ENCODE results near the gene CHCHD6. TPM values are rescaled to one million over a fixed set of nuclear protein-coding genes. Genes with fewer than 3 reads are reported as not detected.

The CHCHD6 gene
- total and polyA plus RNA-seq, 2 donors (not counting 3 experiments of a cell fraction or from before 2014, with no cell fraction given) = 8.4 to 10.1 TPM

GRCh38 chr3:126663257-126663656 lies 40.8 kb upstream of the CHCHD6 start:
- Histone ChIP-seq H3K79me2 (ENCODE audit: control insufficient read depth, insufficient read depth, low read length) (no peaks in the 10 kb centered on the region), H2AFZ (ENCODE audit: low read depth, low read length) (no peak overlapping the region), H3K27me3 (ENCODE audit: control insufficient read depth in 2 of 2, insufficient read depth in 2 of 2, low read length in 2 of 2) (peaks cover 9 to 15% of the 10 kb centered on the region in 2 experiments), H3K9me1 (replicated peaks; ENCODE audit: control insufficient read depth, extremely low read depth, insufficient read depth, low read length) (no peaks in the 10 kb centered on the region), H3K9ac (replicated peaks; ENCODE audit: extremely low read depth, insufficient read depth, low read length) (no peak overlapping the region), H3K4me2 (ENCODE audit: insufficient read depth, low read length) (no peak overlapping the region), H3K9me3 (replicated peaks; ENCODE audit: control insufficient read depth, insufficient read depth, low read length) (no peaks in the 10 kb centered on the region), H3K36me3 (ENCODE audit: control insufficient read depth in 2 of 2, extremely low read depth in 1 of 2, insufficient read depth in 2 of 2, low read length in 2 of 2) (no peaks in the 10 kb centered on the region), H3K4me3 (replicated peaks in 1 of 3; ENCODE audit: insufficient read depth in 1 of 3, low read depth in 1 of 3, low read length in 3 of 3) (no peak overlapping the region), H3K27ac (ENCODE audit: insufficient read depth, low read depth, low read length) (no peak overlapping the region), H4K20me1 (replicated peaks; ENCODE audit: control insufficient read depth, extremely low read depth, insufficient read depth, low read length) (no peaks in the 10 kb centered on the region), H3K4me1 (ENCODE audit: control insufficient read depth, extremely low read depth, insufficient read depth, low read length) (no peaks in the 10 kb centered on the region)
- FAIRE-seq (no peak), DNase-seq (ENCODE audit: low read depth, low spot score) (no peak)
- CTCF ChIA-PET = no interaction called here
- dilution Hi-C loops (cut with MboI; ENCODE audit: extremely low pct_ligation_motif_present, low sequenced_read_pairs) = no loop called here
- intact Hi-C loops (cut with micrococcal nuclease) = no loop called here
- POLR2A ChIA-PET = no interaction called here
- TF ChIP-seq POLR2AphosphoS5 (IDR thresholded peaks at IDR 0.05; ENCODE audit: insufficient read depth, low read depth, low read length) (no peak), MAX (IDR thresholded peaks at IDR 0.05; ENCODE audit: insufficient read depth, insufficient read length) (no peak), JUN (IDR thresholded peaks at IDR 0.05; ENCODE audit: borderline replicate concordance, insufficient read depth, insufficient read length, low read depth) (no peak), EZH2 (IDR thresholded peaks at IDR 0.05; ENCODE audit: borderline replicate concordance, low read depth, low read length, severe bottlenecking) (no peak), FOS (IDR thresholded peaks at IDR 0.05; ENCODE audit: borderline replicate concordance, insufficient read depth, low read length) (no peak), GATA2 (IDR thresholded peaks at IDR 0.05; ENCODE audit: insufficient read depth, insufficient read length, low read depth, low read length) (no peak), MYC (IDR thresholded peaks at IDR 0.05; ENCODE audit: low read depth, low read length) (no peak), POLR2A (IDR thresholded peaks at IDR 0.05; ENCODE audit: low read depth, low read length) (no peak)
- BruUV-seq (replicated peaks) = no TSS peak

DNA sequence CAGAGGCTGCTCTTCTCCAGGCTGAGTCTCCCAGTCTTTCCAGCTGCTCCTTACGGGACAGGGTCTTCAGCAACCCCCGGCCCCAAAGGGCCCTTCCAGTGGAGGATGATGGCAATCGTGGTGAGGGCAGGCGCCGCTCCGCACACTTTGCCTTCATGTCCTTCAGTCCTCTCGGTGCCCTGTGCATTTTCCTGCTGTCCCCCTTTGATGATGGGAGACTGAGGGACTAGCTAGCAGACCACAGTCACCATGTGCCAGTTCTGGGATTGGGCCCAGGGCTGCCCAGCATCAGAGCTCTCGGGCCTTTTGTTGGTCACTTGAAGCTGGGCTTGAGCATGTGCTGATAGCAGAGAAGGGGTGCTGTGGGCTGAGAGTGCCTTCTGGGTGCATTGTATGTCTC lies 40.3 kb upstream of the CHCHD6 start:
- CTCF ChIA-PET = no interaction called here
- Histone ChIP-seq H3K79me2 (ENCODE audit: control insufficient read depth, insufficient read depth, low read length) (no peaks in the 10 kb centered on the region), H3K36me3 (ENCODE audit: control insufficient read depth in 2 of 2, extremely low read depth in 1 of 2, insufficient read depth in 2 of 2, low read length in 2 of 2) (no peaks in the 10 kb centered on the region), H3K9me1 (replicated peaks; ENCODE audit: control insufficient read depth, extremely low read depth, insufficient read depth, low read length) (no peaks in the 10 kb centered on the region), H3K4me2 (ENCODE audit: insufficient read depth, low read length) (no peak overlapping the region), H3K27ac (ENCODE audit: insufficient read depth, low read depth, low read length) (no peak overlapping the region), H3K4me1 (ENCODE audit: control insufficient read depth, extremely low read depth, insufficient read depth, low read length) (no peaks in the 10 kb centered on the region), H4K20me1 (replicated peaks; ENCODE audit: control insufficient read depth, extremely low read depth, insufficient read depth, low read length) (no peaks in the 10 kb centered on the region), H3K9ac (replicated peaks; ENCODE audit: extremely low read depth, insufficient read depth, low read length) (no peak overlapping the region), H3K9me3 (replicated peaks; ENCODE audit: control insufficient read depth, insufficient read depth, low read length) (no peaks in the 10 kb centered on the region), H2AFZ (ENCODE audit: low read depth, low read length) (no peak overlapping the region), H3K4me3 (replicated peaks in 1 of 3; ENCODE audit: insufficient read depth in 1 of 3, low read depth in 1 of 3, low read length in 3 of 3) (no peak overlapping the region), H3K27me3 (ENCODE audit: control insufficient read depth in 2 of 2, insufficient read depth in 2 of 2, low read length in 2 of 2) (peaks cover 9 to 15% of the 10 kb centered on the region in 2 experiments)
- no peak for TF ChIP-seq GATA2 (IDR thresholded peaks at IDR 0.05; ENCODE audit: insufficient read depth, insufficient read length, low read depth, low read length)
- TF ChIP-seq POLR2AphosphoS5 (IDR thresholded peaks at IDR 0.05; ENCODE audit: insufficient read depth, low read depth, low read length) = no peak
- TF ChIP-seq JUN (IDR thresholded peaks at IDR 0.05; ENCODE audit: borderline replicate concordance, insufficient read depth, insufficient read length, low read depth) = no peak
- TF ChIP-seq MYC (IDR thresholded peaks at IDR 0.05; ENCODE audit: low read depth, low read length) = no peak
- no peak for TF ChIP-seq POLR2A (IDR thresholded peaks at IDR 0.05; ENCODE audit: low read depth, low read length)
- TF ChIP-seq, protein P1, sequence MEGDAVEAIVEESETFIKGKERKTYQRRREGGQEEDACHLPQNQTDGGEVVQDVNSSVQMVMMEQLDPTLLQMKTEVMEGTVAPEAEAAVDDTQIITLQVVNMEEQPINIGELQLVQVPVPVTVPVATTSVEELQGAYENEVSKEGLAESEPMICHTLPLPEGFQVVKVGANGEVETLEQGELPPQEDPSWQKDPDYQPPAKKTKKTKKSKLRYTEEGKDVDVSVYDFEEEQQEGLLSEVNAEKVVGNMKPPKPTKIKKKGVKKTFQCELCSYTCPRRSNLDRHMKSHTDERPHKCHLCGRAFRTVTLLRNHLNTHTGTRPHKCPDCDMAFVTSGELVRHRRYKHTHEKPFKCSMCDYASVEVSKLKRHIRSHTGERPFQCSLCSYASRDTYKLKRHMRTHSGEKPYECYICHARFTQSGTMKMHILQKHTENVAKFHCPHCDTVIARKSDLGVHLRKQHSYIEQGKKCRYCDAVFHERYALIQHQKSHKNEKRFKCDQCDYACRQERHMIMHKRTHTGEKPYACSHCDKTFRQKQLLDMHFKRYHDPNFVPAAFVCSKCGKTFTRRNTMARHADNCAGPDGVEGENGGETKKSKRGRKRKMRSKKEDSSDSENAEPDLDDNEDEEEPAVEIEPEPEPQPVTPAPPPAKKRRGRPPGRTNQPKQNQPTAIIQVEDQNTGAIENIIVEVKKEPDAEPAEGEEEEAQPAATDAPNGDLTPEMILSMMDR (IDR thresholded peaks at IDR 0.05; ENCODE audit: extremely low read depth in 1 of 2, insufficient read depth in 1 of 2, low read depth in 1 of 2, low read length in 2 of 2) = no peak
- no peak for TF ChIP-seq MAX (IDR thresholded peaks at IDR 0.05; ENCODE audit: insufficient read depth, insufficient read length)
- TF ChIP-seq EZH2 (IDR thresholded peaks at IDR 0.05; ENCODE audit: borderline replicate concordance, low read depth, low read length, severe bottlenecking) = no peak
- TF ChIP-seq FOS (IDR thresholded peaks at IDR 0.05; ENCODE audit: borderline replicate concordance, insufficient read depth, low read length) = no peak
- DNase-seq (ENCODE audit: low read depth, low spot score) = no peak
- no peak for FAIRE-seq
- intact Hi-C loops (cut with micrococcal nuclease) (no loop called here), dilution Hi-C loops (cut with MboI; ENCODE audit: extremely low pct_ligation_motif_present, low sequenced_read_pairs) (no loop called here)
- BruUV-seq (replicated peaks) = no TSS peak
- POLR2A ChIA-PET = no interaction called here

All from endothelial cell of umbilical vein (primary cell).